ENCODE measurements around the gene IREB2. TPM values are rescaled to one million over a fixed set of nuclear protein-coding genes. Genes with fewer than 3 reads are reported as not detected.
A peak's percentile ranks its signal among the peaks of the same experiment; 100 is the strongest.

The IREB2 gene
- total RNA-seq, 1 donor from 2014 or later = 69.2 TPM

DNA sequence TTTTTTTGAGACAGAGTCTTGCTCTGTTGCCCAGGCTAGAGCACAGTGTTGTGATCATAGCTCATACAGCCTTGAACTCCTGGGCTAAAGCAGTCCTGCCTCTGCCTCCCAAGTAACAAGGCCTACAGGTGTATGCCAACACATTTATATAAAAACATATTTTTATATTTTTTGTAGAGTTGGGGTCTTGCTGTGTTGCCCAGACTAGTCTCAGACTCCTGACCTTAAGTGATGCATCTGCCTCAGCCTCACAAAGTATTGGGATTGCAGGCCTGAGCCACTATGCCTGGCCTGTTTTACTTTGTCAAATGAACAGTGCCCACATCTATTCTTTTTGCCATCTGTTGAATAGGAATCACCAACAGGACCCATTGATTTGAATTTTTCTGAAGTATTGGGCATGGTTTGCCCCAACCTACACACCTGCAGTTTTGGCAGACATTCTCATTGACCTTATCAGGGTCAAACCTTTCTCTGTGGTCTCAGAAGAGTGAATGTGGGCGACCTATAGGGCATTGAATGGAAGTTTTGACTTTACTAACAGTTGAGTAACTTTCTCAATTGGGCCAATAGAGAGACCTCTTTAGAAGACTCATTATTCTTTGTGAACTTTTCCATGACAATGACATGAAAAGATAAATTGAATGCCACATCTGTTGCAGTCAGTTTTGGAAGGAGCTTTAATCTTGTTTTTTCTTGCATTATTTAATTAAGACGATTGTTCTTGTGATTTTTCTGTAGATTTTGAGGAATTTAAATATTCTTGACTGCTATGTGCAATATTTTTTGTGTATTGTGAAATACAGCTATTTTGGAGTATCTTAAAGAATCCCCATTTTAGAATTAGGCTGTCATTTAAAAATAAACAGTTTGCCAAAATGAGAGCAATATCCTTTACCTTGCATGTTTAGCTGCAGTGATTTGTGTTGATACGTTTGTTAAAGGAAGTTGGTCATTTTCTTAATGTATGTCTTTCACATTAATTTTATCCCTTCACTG, 2.7 kb downstream of the IREB2 start:
- Histone ChIP-seq H3K4me2 (ENCODE audit: low read length) (peak overlapping the region; percentile 13), H3K27ac (ENCODE audit: low read depth, low read length) (no peak overlapping the region), H3K4me1 (ENCODE audit: insufficient read depth, low read length) (peaks cover 11% of the 10 kb centered on the region), H3K9me3 (ENCODE audit: insufficient read depth, low read depth, low read length) (no peaks in the 10 kb centered on the region), H2AFZ (ENCODE audit: low read depth, low read length) (no peak overlapping the region), H3K27me3 (ENCODE audit: insufficient read depth, low read length) (no peaks in the 10 kb centered on the region), H3K36me3 (ENCODE audit: insufficient read depth, low read length) (peaks cover 31% of the 10 kb centered on the region), H4K20me1 (ENCODE audit: insufficient read depth, low read length) (peaks cover 47% of the 10 kb centered on the region), H3K79me2 (ENCODE audit: insufficient read depth, low read length) (peaks cover 76% of the 10 kb centered on the region), H3K4me3 (ENCODE audit: insufficient read depth, low read depth, low read length) (no peak overlapping the region), H3K9ac (ENCODE audit: low read length) (peak overlapping the region; percentile 36)
- H3K4me3 Mint-ChIP-seq (ENCODE audit: unreplicated experiment) = peak overlapping the region; percentile 89
- FAIRE-seq (no peak), DNase-seq (ENCODE audit: low read depth) (no peak)
- peaks cover 5% of the 10 kb centered on the region for H3K36me3 Mint-ChIP-seq (ENCODE audit: low read depth, unreplicated experiment)
- H3K27ac Mint-ChIP-seq (ENCODE audit: unreplicated experiment) = no peak overlapping the region
- H3K4me1 Mint-ChIP-seq (ENCODE audit: low read depth, unreplicated experiment) = peaks cover 12% of the 10 kb centered on the region
- TF ChIP-seq EZH2 (IDR thresholded peaks at IDR 0.05; ENCODE audit: insufficient read depth, low read length) (no peak), CTCF (IDR thresholded peaks at IDR 0.05; ENCODE audit: insufficient read depth, low read depth, low read length) (no peak)
- H3K9me3 Mint-ChIP-seq (ENCODE audit: unreplicated experiment) = no peaks in the 10 kb centered on the region
- H3K27me3 Mint-ChIP-seq (ENCODE audit: low read depth, unreplicated experiment) = no peaks in the 10 kb centered on the region

GRCh38 chr15:78444255-78444654, 6.2 kb downstream of the IREB2 start:
- H3K27me3 Mint-ChIP-seq (ENCODE audit: low read depth, unreplicated experiment) = no peaks in the 10 kb centered on the region
- Histone ChIP-seq H3K27ac (ENCODE audit: low read depth, low read length) (no peak overlapping the region), H3K4me1 (ENCODE audit: insufficient read depth, low read length) (peaks cover 4% of the 10 kb centered on the region), H3K79me2 (ENCODE audit: insufficient read depth, low read length) (peaks cover 100% of the 10 kb centered on the region), H2AFZ (ENCODE audit: low read depth, low read length) (no peak overlapping the region), H3K9ac (ENCODE audit: low read length) (no peak overlapping the region), H3K9me3 (ENCODE audit: insufficient read depth, low read depth, low read length) (no peaks in the 10 kb centered on the region), H4K20me1 (ENCODE audit: insufficient read depth, low read length) (peaks cover 75% of the 10 kb centered on the region), H3K4me3 (ENCODE audit: insufficient read depth, low read depth, low read length) (no peak overlapping the region), H3K27me3 (ENCODE audit: insufficient read depth, low read length) (no peaks in the 10 kb centered on the region), H3K4me2 (ENCODE audit: low read length) (no peak overlapping the region), H3K36me3 (ENCODE audit: insufficient read depth, low read length) (peaks cover 40% of the 10 kb centered on the region)
- DNase-seq (ENCODE audit: low read depth) (no peak), FAIRE-seq (no peak)
- H3K36me3 Mint-ChIP-seq (ENCODE audit: low read depth, unreplicated experiment) = peaks cover 15% of the 10 kb centered on the region
- TF ChIP-seq EZH2 (IDR thresholded peaks at IDR 0.05; ENCODE audit: insufficient read depth, low read length) (no peak), CTCF (IDR thresholded peaks at IDR 0.05; ENCODE audit: insufficient read depth, low read depth, low read length) (no peak)
- H3K4me1 Mint-ChIP-seq (ENCODE audit: low read depth, unreplicated experiment) = peaks cover 15% of the 10 kb centered on the region
- no peak overlapping the region for H3K4me3 Mint-ChIP-seq (ENCODE audit: unreplicated experiment)
- H3K27ac Mint-ChIP-seq (ENCODE audit: unreplicated experiment) = no peak overlapping the region
- H3K9me3 Mint-ChIP-seq (ENCODE audit: unreplicated experiment) = no peaks in the 10 kb centered on the region

GRCh38 chr15:78445875-78446274, 7.9 kb downstream of the IREB2 start:
- DNase-seq (ENCODE audit: low read depth) (no peak), FAIRE-seq (no peak)
- H3K9ac ChIP-seq (ENCODE audit: low read length) = no peak overlapping the region
- peaks cover 78% of the 10 kb centered on the region for H4K20me1 ChIP-seq (ENCODE audit: insufficient read depth, low read length)
- H3K27ac ChIP-seq (ENCODE audit: low read depth, low read length) = no peak overlapping the region
- H3K4me2 ChIP-seq (ENCODE audit: low read length) = no peak overlapping the region
- no peak overlapping the region for H3K4me3 ChIP-seq (ENCODE audit: insufficient read depth, low read depth, low read length)
- no peak overlapping the region for H3K27ac Mint-ChIP-seq (ENCODE audit: unreplicated experiment)
- peaks cover 9% of the 10 kb centered on the region for H3K4me1 Mint-ChIP-seq (ENCODE audit: low read depth, unreplicated experiment)
- peaks cover 100% of the 10 kb centered on the region for H3K79me2 ChIP-seq (ENCODE audit: insufficient read depth, low read length)
- H3K27me3 ChIP-seq (ENCODE audit: insufficient read depth, low read length) = no peaks in the 10 kb centered on the region
- no peak overlapping the region for H3K4me3 Mint-ChIP-seq (ENCODE audit: unreplicated experiment)
- no peak for TF ChIP-seq EZH2 (IDR thresholded peaks at IDR 0.05; ENCODE audit: insufficient read depth, low read length)
- TF ChIP-seq CTCF (IDR thresholded peaks at IDR 0.05; ENCODE audit: insufficient read depth, low read depth, low read length) = no peak
- no peaks in the 10 kb centered on the region for H3K9me3 Mint-ChIP-seq (ENCODE audit: unreplicated experiment)
- H2AFZ ChIP-seq (ENCODE audit: low read depth, low read length) = no peak overlapping the region
- H3K36me3 ChIP-seq (ENCODE audit: insufficient read depth, low read length) = peaks cover 32% of the 10 kb centered on the region
- H3K36me3 Mint-ChIP-seq (ENCODE audit: low read depth, unreplicated experiment) = peaks cover 15% of the 10 kb centered on the region
- H3K4me1 ChIP-seq (ENCODE audit: insufficient read depth, low read length) = no peaks in the 10 kb centered on the region
- no peaks in the 10 kb centered on the region for H3K27me3 Mint-ChIP-seq (ENCODE audit: low read depth, unreplicated experiment)
- no peaks in the 10 kb centered on the region for H3K9me3 ChIP-seq (ENCODE audit: insufficient read depth, low read depth, low read length)

All from astrocyte (in vitro differentiated cells and primary cell).